Kidney epithelial cell (primary cell): Measurements from ENCODE around the gene NSUN3. TPM values are rescaled to one million over a fixed set of nuclear protein-coding genes. Genes with fewer than 3 reads are reported as not detected.

Experiments used
- DNase-seq: peaks from one replicate; pipeline ENCODE4 v3.0.0-alpha.2; 2010; ENCODE audit warnings: low read depth
- H3K27me3 ChIP-seq: 2 replicates; pipeline ENCODE4 v1.6.0; 2011; ENCODE audit warnings: low read length; ENCODE audit not compliant: control insufficient read depth, insufficient read depth
- H3K36me3 ChIP-seq: 2 replicates; pipeline ENCODE4 v1.5.1; 2011; ENCODE audit warnings: low read length; ENCODE audit not compliant: control insufficient read depth, insufficient read depth
- H3K4me3 ChIP-seq: 2 replicates; pipeline ENCODE4 v1.5.1; 2011; ENCODE audit warnings: low read depth, mild to moderate bottlenecking, control low read depth, low read length
- CTCF ChIP-seq: IDR thresholded peaks from 2 replicates; pipeline ENCODE4 v1.5.1; 2011; ENCODE audit warnings: mild to moderate bottlenecking, moderate library complexity, low read length, control low read depth, inconsistent platforms; ENCODE audit not compliant: insufficient read depth, poor library complexity, severe bottlenecking
- total RNA-seq: library from RNA; depleted of rRNA; stranded (reverse); fragments of >200 nt; gene quantifications from 2 replicates; pipeline ENCODE4 v1.2.3, GENCODE V29; 2015

NSUN3 gene
- total RNA-seq, 1 donor from 2014 or later, result 6.8 TPM

GRCh38 chr3:94050546-94050945 is 12.3 kb upstream of the NSUN3 start:
- H3K27me3 ChIP-seq, result no peaks in the 10 kb centered on the region
- DNase-seq, result no peak

GRCh38 chr3:94061297-94061696 is 1.6 kb upstream of the NSUN3 start:
- Histone ChIP-seq H3K4me3 (no peak overlapping the region), H3K27me3 (no peaks in the 10 kb centered on the region), H3K36me3 (peaks cover 1% of the 10 kb centered on the region)
- no peak for TF ChIP-seq CTCF
- DNase-seq, result no peak

More at GRCh38 chr3:94050546-94050945, 12.3 kb upstream of the NSUN3 start:
- TF ChIP-seq CTCF, result no peak
- H3K36me3 ChIP-seq, result no peaks in the 10 kb centered on the region
- no peak overlapping the region for H3K4me3 ChIP-seq

GRCh38 chr3:94063496-94064119 is 747 bp downstream of the NSUN3 start:
- Histone ChIP-seq H3K27me3 (no peaks in the 10 kb centered on the region), H3K4me3 (peak overlapping the region; percentile 76), H3K36me3 (peaks cover 3% of the 10 kb centered on the region)
- DNase-seq, result no peak
- TF ChIP-seq CTCF, result no peak

GRCh38 chr3:94064243-94064860 is 1.5 kb downstream of the NSUN3 start:
- H3K36me3 ChIP-seq, result peaks cover 2% of the 10 kb centered on the region
- no peak for DNase-seq
- no peaks in the 10 kb centered on the region for H3K27me3 ChIP-seq
- no peak overlapping the region for H3K4me3 ChIP-seq
- no peak for TF ChIP-seq CTCF

- H3K4me3 ChIP-seq, result no peak overlapping the region
- TF ChIP-seq CTCF, result no peak
- no peak for DNase-seq
- peaks cover 2% of the 10 kb centered on the region for H3K36me3 ChIP-seq
- H3K27me3 ChIP-seq, result no peaks in the 10 kb centered on the region
These were observed 2.3 kb downstream of the NSUN3 start for GRCh38 chr3:94065122-94065521.
